ENCODE results near the gene IGSF3. TPM values are rescaled to one million over a fixed set of nuclear protein-coding genes. Genes with fewer than 3 reads are reported as not detected.
"Not testable (repeated sequence)": the region's sequence is repeated elsewhere in the genome, so short reads cannot be mapped to it uniquely, and the experiment has no call there.

The IGSF3 gene
- total RNA-seq, 1 donor from 2014 or later: 27.2 TPM

DNA sequence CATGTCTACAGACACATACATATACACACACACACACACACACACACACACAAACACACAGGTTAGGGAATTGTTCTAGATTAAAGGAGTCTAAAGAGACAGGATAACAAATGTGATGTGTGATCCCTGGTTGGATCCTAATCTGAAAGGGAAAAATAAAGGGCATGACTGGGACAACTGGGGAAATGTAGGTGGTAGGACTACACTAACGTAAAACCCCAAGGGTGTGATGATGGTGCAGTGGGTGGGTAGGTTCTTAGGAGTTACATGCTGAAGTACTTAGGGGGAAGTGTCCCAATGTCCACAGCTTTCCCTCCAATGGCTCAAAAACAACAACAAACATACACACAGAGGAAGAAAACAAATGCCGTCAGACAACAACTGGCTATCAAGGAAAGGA is 68.2 kb downstream of the IGSF3 start:
- DNase-seq (ENCODE audit: low read depth in 2 of 2): not testable (repeated sequence)

GRCh38 chr1:116598420-116599036 is 69.0 kb downstream of the IGSF3 start:
- DNase-seq (ENCODE audit: low read depth in 2 of 2): not testable (repeated sequence)

GRCh38 chr1:116597388-116597787 is 70.1 kb downstream of the IGSF3 start:
- not testable (repeated sequence) for DNase-seq (ENCODE audit: low read depth in 2 of 2)

GRCh38 chr1:116596742-116597307 is 70.7 kb downstream of the IGSF3 start:
- DNase-seq (ENCODE audit: low read depth in 2 of 2): not testable (repeated sequence)

DNA sequence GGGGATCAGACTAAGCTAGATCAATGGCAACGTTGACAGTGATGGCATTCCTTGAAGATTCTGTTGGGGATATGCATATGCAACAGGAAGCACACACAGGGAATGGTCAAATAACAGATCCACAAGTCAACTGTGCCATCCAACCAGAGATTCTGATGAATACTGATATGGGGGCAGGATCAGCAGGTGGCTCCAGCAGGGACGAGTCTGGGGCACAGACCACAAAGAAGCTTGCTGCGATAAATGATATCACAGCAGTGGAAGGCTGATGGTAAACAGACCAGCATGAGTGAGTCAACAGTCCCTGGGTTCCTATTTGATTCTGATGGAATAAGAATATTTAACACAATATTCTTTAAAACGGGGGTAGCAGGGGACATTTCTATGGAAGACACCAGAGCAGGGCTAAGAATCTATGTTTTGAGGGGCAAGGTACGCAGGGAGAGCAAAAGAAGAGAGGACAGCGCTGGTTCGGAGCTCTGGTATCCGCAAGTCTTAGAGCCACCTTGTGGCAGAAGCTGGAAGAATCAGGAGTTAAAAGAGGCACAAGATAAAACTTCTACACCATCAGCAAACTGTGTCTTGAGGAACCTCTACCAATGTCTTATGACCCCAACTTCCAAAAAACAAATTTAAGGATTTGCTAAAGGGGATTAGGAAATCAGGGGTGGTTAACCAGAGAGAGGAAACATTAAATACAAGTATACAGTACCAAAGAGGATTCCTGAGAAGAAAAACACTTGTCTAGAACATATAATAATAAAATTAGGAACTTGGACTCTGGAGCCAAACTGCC is 71.4 kb downstream of the IGSF3 start:
- peak; percentile 28 to 29 for DNase-seq (ENCODE audit: low read depth in 2 of 2)

- DNase-seq (ENCODE audit: low read depth in 2 of 2): peak; percentile 31 to 40
These were observed 72.3 kb downstream of the IGSF3 start for GRCh38 chr1:116595065-116595840.

- not testable (repeated sequence) for DNase-seq (ENCODE audit: low read depth in 2 of 2)
These were observed 73.6 kb downstream of the IGSF3 start for GRCh38 chr1:116593977-116594376.

- not testable (repeated sequence) for DNase-seq (ENCODE audit: low read depth in 2 of 2)
These were observed 74.1 kb downstream of the IGSF3 start for GRCh38 chr1:116593401-116593800.

DNA sequence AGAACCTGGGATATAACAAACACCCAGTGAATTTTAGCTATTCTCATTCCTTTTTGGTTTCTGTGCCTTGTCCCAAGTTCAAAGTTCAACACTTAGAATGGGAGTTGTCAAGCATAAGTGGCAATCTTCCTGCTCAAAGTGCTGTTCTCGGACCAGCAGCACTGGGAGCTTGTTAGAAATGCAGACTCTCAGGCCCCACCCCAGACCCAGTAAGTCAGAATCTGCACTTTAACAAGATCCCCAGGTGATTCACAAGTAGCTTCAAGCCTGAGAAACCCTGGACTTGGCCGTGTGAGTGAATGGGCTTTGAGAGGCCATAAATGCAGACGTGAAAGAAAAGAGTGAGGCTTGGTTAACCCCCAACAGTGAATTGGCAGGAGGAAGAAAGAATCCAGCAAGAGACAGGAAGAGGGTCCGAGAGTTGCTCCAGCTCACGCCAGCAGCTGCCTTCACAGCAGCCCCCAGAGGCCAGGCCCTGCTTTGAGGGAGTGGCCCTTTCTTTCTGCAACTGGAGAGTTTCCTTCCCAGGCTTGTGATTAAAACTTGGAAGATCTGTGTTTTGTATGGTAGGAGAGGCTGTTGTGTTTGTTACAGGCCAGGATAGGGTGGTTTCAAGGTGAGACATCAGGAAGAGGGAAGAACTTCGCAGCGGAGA is 75.5 kb downstream of the IGSF3 start:
- DNase-seq (ENCODE audit: low read depth in 2 of 2): not testable (repeated sequence)

DNA sequence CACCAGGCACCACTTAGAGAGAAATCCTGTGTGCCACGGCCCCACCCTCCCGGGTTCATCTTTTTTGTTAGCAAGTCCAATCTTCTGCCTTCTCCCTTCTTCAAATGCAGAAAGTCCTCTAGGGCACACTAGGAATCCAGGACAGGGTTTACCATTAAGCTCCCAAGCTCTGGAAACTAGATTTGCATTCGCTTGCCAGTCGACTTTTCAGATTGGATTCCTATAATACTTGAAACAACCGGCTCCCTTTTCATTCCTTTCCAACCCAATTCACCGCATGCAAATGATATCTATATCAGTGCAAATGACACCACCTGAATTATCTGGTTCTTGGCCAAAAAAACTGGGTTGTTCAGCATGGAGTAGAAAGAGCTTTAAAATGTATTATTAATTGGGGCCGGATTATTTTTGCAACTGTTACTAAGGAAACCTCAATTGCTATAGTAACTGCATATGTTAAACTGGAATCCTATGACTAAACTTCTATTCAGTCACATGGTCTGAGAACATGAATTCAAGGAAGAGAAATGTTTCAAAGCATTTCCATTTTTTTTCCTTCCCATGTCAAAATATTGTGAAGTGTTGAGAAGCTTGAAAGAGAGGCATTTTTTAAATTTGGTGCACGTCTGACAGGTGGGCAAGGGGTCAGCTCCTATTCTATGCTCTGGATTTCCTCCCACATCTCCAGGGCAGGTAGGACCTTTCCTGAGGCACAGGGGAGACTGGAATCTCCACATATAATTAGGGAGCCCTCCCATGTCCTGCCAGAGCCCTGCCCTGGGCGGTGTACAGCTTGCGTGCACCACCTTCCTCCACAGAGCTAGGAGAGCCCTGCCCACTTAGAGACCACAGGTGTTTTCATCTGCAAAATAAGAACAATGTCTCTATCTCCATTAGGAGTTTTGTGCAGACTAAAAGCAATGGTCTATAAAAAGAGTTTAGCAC is 76.3 kb downstream of the IGSF3 start:
- not testable (repeated sequence) for DNase-seq (ENCODE audit: low read depth in 2 of 2)

GRCh38 chr1:116590359-116591005 is 77.1 kb downstream of the IGSF3 start:
- DNase-seq (ENCODE audit: low read depth in 2 of 2): not testable (repeated sequence)

DNA sequence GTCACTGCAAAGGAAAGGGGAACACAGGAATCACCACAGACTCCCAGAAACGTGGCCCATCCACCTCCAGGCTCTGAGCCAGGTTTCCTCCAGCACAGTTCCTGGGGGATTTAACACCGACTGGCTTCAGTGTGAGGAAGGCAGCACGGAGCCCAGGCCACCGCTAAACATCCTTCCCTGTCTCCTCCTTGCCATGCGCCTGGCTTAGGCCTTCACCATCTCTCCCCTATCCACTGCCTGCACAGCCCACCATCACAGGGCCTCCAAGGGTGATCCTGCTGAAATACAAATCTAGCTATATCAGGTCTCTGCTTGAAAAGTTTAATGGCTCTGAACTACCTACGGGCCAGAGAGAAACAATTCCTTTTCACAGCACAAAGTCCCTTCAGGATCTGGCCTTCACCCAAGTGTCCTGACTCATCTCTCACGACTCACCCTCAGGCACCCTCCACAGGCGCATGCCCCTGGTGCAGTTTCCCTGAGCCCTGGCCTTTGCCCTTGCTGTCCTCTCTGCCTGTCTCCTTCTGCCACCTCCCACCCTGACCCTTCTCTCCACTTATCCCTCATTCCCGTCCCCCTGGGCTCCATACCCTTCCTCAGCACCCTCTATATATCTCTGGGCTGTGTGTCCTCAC is 78.3 kb downstream of the IGSF3 start:
- DNase-seq (ENCODE audit: low read depth in 2 of 2): not testable (repeated sequence)

GRCh38 chr1:116587501-116588227 is 79.9 kb downstream of the IGSF3 start:
- no peak for DNase-seq (ENCODE audit: low read depth in 2 of 2)

GRCh38 chr1:116586741-116587143 is 80.8 kb downstream of the IGSF3 start:
- DNase-seq (ENCODE audit: low read depth in 2 of 2): no peak

DNA sequence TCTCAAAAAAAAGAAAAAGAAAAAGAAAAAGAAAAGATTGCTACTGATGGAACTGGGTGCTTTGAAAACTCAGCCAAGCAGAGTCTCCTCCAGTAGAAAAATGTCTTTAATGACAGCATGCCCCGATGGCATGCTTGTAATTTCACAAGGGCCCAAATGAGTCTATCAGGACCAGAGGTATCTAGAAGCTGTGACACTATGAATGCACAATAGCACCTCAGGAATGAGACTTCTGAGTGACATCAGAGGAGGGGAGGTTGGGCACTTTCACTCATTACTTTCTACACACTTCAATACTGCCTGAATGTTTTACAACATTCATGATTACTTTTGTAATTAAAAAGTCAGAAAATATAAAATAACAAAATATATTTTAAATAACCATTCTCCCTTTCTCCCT is 81.6 kb downstream of the IGSF3 start:
- no peak for DNase-seq (ENCODE audit: low read depth in 2 of 2)

- DNase-seq (ENCODE audit: low read depth in 2 of 2): no peak
These were observed 86.1 kb downstream of the IGSF3 start for GRCh38 chr1:116581323-116581885.

DNA sequence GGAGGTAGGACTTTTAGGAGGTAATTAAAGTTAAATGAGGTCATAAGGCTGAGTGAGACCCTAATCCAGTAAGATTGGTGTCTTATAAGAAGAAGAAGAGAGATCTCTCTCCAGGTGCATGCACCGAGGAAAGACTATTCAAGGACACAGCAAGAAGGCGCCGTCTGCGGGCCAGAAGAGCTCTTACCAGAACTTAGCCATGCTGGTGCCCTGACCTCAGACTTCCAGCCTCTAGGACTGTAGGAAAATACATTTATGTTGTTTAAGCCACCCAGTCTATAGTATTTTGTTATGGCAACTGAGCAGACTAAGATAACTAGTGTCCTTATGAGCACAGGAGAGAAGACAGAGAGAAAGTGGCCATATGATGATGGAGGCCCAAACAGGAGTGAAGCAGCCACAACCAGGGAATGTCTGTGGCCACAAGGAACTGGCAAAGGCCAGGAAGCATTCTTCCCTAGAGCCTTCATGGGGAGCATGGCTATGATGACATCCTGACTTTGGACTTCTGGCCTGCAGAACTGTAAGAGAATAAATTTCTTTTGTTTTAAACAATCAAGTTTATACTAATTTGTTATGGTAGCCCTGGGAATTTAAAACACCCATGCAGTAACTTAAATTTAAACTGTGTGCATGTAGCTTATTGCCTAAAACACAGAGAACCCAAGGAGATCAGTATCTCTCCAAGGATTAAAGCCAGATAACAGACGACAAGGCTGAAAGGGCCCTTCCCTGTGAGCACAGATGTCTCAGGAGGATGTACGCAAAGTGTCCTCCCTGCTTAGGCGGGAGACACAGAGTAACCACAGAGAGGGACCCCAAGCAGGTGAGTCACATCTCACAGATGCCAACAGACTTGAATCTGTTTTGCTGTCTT is 86.8 kb downstream of the IGSF3 start:
- no peak for DNase-seq (ENCODE audit: low read depth in 2 of 2)

Data from lung microvascular endothelial cell (primary cell).